Prostate gland (tissue), 2 donors: ENCODE data around the gene SKIC8.

Experiments
- CTCF ChIP-seq, 4 experiments: fragments of 200-600 bp in 2 of 4; fragments of 450-650 bp in 2 of 4; sonication (generic) in 2 of 4; IDR thresholded peaks; 1 replicate in 3 of 4; 2 replicates in 1 of 4; pipeline ENCODE4 v1.5.1; 2016 to 2019; ENCODE audit warnings: antibody characterized with exemption in 4 of 4, mild to moderate bottlenecking in 2 of 4, moderate library complexity in 2 of 4
- POLR2A ChIP-seq: fragments of 450-650 bp; IDR thresholded peaks from one replicate; pipeline ENCODE4 v1.6.1; 2016; ENCODE audit warnings: antibody characterized with exemption, mild to moderate bottlenecking
- POLR2AphosphoS5 ChIP-seq: sonication (generic); formaldehyde crosslinking; IDR thresholded peaks from one replicate; pipeline ENCODE4 v1.6.1; 2017; ENCODE audit warnings: antibody characterized with exemption

- no peak for TF ChIP-seq POLR2A
- TF ChIP-seq CTCF (IDR thresholded peaks at IDR 0.05) = no peak
- no peak for TF ChIP-seq POLR2AphosphoS5
These were observed 14.8 kb upstream of the SKIC8 start for GRCh38 chr15:78314181-78314581.
